ENCODE measurements around the gene RAP2A.

RAP2A gene

GRCh38 chr13:97432917-97433726 is 847 bp upstream of the RAP2A start:
- Histone ChIP-seq H4K20me1 (ENCODE audit: insufficient read depth, low read length) (no peaks in the 10 kb centered on the region), H3F3A (ENCODE audit: insufficient read depth, low read length) (peaks cover 16% of the 10 kb centered on the region), H3K9ac (ENCODE audit: low read length) (peak overlapping the region; percentile 99), H3K9me2 (replicated peaks; ENCODE audit: insufficient read depth, low read length) (no peaks in the 10 kb centered on the region), H3K27me3 (replicated peaks; ENCODE audit: insufficient read depth, low read length) (no peaks in the 10 kb centered on the region), H3K4me2 (ENCODE audit: low read depth, low read length) (peak overlapping the region; percentile 91), H3K4me1 (ENCODE audit: low read length) (peaks cover 26% of the 10 kb centered on the region; the same call in 1 of the 2 replicates), H3K27ac (ENCODE audit: low read length) (peak overlapping the region; percentile 100), H2AFZ (ENCODE audit: low read length) (peak overlapping the region; percentile 94), H3K36me3 (replicated peaks; ENCODE audit: insufficient read depth, low read length) (no peaks in the 10 kb centered on the region), H3K4me3 (ENCODE audit: low read length) (peak overlapping the region; percentile 96), H3K79me2 (ENCODE audit: low read length) (peaks cover 37% of the 10 kb centered on the region), H3K9me3 (replicated peaks; ENCODE audit: insufficient read depth, low read length) (no peaks in the 10 kb centered on the region)
- DNase-seq, result peak; percentile 100
- TF ChIP-seq CTCF (IDR thresholded peaks at IDR 0.05; ENCODE audit: low read length) (no peak), EZH2phosphoT487 (IDR thresholded peaks at IDR 0.05; ENCODE audit: low read length) (no peak), EZH2 (optimal IDR thresholded peaks at IDR 0.05; ENCODE audit: low read depth, low read length) (no peak)

GRCh38 chr13:97434397-97435201 is 630 bp downstream of the RAP2A start:
- H3K4me3 ChIP-seq (ENCODE audit: low read length), result peak overlapping the region; percentile 76
- H3K36me3 ChIP-seq (replicated peaks; ENCODE audit: insufficient read depth, low read length), result no peaks in the 10 kb centered on the region
- H3K27me3 ChIP-seq (replicated peaks; ENCODE audit: insufficient read depth, low read length), result no peaks in the 10 kb centered on the region
- peak overlapping the region; percentile 64 for H3K9ac ChIP-seq (ENCODE audit: low read length)
- peaks cover 52% of the 10 kb centered on the region for H3K79me2 ChIP-seq (ENCODE audit: low read length)
- H2AFZ ChIP-seq (ENCODE audit: low read length), result peak overlapping the region; percentile 44
- H3K4me1 ChIP-seq (ENCODE audit: low read length), result peaks cover 26% of the 10 kb centered on the region; the same call in 1 of the 2 replicates
- H3K27ac ChIP-seq (ENCODE audit: low read length), result peak overlapping the region; percentile 44; the same call in 1 of the 2 replicates
- H3F3A ChIP-seq (ENCODE audit: insufficient read depth, low read length), result peaks cover 16% of the 10 kb centered on the region
- TF ChIP-seq EZH2phosphoT487 (IDR thresholded peaks at IDR 0.05; ENCODE audit: low read length) (no peak), EZH2 (optimal IDR thresholded peaks at IDR 0.05; ENCODE audit: low read depth, low read length) (no peak), CTCF (IDR thresholded peaks at IDR 0.05; ENCODE audit: low read length) (no peak)
- DNase-seq, result peak; percentile 36
- H3K9me3 ChIP-seq (replicated peaks; ENCODE audit: insufficient read depth, low read length), result no peaks in the 10 kb centered on the region
- H3K4me2 ChIP-seq (ENCODE audit: low read depth, low read length), result peak overlapping the region; percentile 85
- H3K9me2 ChIP-seq (replicated peaks; ENCODE audit: insufficient read depth, low read length), result no peaks in the 10 kb centered on the region
- H4K20me1 ChIP-seq (ENCODE audit: insufficient read depth, low read length), result no peaks in the 10 kb centered on the region

- no peaks in the 10 kb centered on the region for H4K20me1 ChIP-seq (ENCODE audit: insufficient read depth, low read length)
- H3K4me2 ChIP-seq (ENCODE audit: low read depth, low read length), result peak overlapping the region; percentile 85
- H3K27ac ChIP-seq (ENCODE audit: low read length), result peak overlapping the region; percentile 44; the same call in 1 of the 2 replicates
- H2AFZ ChIP-seq (ENCODE audit: low read length), result 0 out of 2 replicates have a peak overlapping the region, but pooled peaks have one; percentile 44
- H3K9me2 ChIP-seq (replicated peaks; ENCODE audit: insufficient read depth, low read length), result no peaks in the 10 kb centered on the region
- H3K9ac ChIP-seq (ENCODE audit: low read length), result peak overlapping the region; percentile 64; the same call in 1 of the 2 replicates
- H3K4me1 ChIP-seq (ENCODE audit: low read length), result peaks cover 26% of the 10 kb centered on the region; the same call in 1 of the 2 replicates
- no peaks in the 10 kb centered on the region for H3K9me3 ChIP-seq (replicated peaks; ENCODE audit: insufficient read depth, low read length)
- H3F3A ChIP-seq (ENCODE audit: insufficient read depth, low read length), result peaks cover 16% of the 10 kb centered on the region
- H3K36me3 ChIP-seq (replicated peaks; ENCODE audit: insufficient read depth, low read length), result no peaks in the 10 kb centered on the region
- no peaks in the 10 kb centered on the region for H3K27me3 ChIP-seq (replicated peaks; ENCODE audit: insufficient read depth, low read length)
- TF ChIP-seq EZH2 (optimal IDR thresholded peaks at IDR 0.05; ENCODE audit: low read depth, low read length), result no peak
- no peak for TF ChIP-seq CTCF (IDR thresholded peaks at IDR 0.05; ENCODE audit: low read length)
- no peak for TF ChIP-seq EZH2phosphoT487 (IDR thresholded peaks at IDR 0.05; ENCODE audit: low read length)
- H3K79me2 ChIP-seq (ENCODE audit: low read length), result peaks cover 53% of the 10 kb centered on the region
- peak overlapping the region; percentile 76 for H3K4me3 ChIP-seq (ENCODE audit: low read length)
- no peak for DNase-seq
These were observed 1.4 kb downstream of the RAP2A start for GRCh38 chr13:97435323-97435722.
